Fibroblast of skin of left quadriceps (primary cell): Measurements from ENCODE around the gene ISCA2.

Experiments
- DNase-seq, 2 experiments: peaks; one replicate each; pipeline ENCODE4 v3.0.0-alpha.2; 2013; ENCODE audit warnings: low read depth in 2 of 2

Gene ISCA2

DNA sequence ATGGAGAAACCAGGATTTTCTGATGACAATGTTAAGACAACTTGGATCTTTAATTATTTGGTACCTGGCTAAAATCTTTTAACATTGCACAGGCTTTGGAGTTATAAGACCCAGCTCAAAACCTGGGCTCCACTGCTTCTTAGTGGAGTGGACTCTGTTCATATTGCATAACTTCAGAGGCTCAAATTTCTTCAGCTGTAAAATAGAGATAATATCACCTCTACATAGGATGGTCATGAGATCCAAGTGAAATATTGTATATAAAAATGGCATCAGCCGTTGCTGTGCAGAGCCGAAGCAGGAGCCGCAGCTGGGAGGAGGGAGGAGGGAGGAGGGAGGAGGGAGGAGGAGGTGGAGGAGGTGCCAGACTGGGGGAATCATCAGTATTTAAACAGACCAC lies 11.0 kb upstream of the ISCA2 start:
- no peak for DNase-seq

DNA sequence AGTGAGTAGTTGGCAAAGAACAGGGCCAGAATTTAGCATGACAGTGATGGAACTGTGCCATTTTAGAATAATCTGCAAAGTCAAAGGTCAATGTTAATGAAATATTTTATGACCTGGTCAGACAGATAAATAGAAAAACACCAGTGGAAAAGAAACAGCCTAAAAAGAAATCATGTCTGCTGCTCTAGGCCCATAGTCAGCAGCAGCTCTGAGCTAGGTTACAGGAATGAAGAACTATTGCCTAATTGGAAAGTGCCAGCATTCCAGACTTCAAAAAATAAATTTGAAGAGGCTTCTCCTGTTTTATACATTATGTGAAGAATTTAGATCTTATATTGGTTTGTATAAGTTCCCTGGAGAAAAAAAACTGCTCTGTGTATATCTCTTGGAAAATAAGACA lies 10.2 kb upstream of the ISCA2 start:
- no peak for DNase-seq

DNA sequence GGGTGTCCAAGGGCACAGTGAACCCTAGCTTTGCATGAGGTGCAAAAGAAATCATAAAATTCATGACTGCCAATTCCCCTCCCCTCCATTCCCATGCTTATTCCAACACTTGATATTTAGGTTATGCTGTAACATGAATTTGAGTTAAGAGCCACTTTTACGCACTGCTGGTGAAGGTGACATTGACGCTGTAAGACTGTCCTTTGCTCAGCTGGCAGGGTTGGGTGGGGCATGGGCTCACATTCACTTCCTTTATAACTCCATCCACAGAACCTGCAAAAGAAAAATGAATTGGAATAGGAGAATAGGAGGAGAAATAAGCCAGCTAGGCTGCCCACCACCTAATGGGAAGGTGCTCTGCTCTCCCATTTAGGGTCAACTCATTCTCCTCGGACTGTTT lies 7.4 kb upstream of the ISCA2 start:
- DNase-seq = no peak

DNA sequence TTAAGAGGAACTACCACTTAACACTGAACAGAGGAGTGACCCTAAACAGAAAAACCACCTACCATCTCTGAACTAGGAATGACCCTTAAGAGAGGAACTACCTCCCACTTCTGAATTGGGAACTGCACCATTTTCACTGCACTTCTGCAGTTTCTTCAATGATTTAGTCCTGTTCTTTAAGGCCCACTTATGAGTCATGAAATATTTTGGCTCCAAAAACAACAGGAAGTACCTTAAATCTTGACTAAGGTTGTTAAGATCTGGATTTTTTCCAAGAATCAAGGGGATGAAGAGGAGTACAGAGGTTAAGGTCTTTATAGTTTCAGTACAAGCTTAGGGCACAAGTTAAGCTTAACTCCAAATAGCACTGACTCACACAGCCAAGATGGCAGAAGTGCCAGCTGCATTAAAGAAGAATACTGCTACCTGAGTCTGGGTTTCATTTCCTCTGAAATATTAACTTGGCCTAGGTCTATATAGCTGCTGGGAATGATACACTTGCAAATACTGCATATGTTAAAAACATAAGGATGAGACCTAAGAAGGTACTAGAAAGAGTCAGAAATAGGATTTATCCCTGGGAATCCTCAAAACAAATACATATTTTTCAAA lies 4.7 kb upstream of the ISCA2 start:
- DNase-seq = peak in 1 of 2 experiments; percentile 36

DNA sequence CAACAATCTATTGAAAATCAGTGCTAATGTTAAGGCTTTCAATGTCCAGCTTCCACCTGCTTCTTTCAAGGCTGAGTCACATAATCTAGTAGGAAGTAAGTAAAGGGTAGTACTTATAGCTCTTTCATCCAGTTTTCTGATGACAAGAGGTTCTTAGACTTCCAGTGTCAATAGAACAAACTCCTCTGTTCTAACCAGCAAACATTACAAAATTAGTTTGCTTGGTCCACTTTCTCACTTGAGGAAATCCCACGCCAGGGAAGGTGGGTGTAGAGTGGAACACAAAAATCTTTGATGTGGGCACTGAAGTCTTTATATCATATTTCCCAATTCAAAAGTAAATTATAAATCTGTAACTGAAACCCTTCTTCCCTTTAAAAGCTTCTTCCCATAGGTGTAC lies 3.1 kb upstream of the ISCA2 start:
- DNase-seq = no peak

DNA sequence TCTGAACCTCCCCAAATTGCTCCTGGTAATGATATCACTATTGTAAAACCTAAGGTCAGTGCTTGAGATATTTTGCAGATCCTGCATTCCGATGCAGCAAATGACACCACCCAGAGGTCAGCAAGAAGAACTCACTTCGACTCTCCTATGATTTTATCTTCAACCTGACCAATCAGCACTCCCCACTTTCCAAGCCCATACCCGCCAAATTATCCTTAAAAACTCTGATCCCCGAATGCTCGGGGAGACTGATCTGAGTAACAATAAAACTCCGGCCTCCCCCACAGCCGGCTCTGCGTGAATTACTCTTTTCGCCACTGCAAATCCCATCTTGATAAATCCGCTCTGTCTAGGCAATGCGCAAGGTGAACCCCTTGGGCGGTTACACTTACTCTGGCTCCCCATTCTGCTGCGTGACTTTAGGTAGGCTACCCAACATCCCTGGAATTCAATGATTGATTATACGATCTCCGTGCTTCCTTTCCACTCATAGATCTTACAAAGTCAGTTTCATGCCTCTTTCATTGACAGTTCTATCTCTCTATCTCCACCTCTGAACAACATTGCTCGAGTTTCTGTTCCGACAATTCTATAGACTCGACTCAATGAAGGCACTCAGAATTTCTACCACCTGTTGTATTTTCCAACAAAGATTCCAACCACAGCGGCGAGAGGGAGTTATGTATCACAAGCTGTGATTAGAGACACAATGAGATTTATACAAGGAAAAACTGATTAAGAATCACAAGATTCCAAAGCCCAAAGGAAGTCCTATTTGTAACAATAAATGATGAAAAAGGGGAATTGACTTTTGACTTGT lies 1.4 kb upstream of the ISCA2 start:
- DNase-seq = no peak

DNA sequence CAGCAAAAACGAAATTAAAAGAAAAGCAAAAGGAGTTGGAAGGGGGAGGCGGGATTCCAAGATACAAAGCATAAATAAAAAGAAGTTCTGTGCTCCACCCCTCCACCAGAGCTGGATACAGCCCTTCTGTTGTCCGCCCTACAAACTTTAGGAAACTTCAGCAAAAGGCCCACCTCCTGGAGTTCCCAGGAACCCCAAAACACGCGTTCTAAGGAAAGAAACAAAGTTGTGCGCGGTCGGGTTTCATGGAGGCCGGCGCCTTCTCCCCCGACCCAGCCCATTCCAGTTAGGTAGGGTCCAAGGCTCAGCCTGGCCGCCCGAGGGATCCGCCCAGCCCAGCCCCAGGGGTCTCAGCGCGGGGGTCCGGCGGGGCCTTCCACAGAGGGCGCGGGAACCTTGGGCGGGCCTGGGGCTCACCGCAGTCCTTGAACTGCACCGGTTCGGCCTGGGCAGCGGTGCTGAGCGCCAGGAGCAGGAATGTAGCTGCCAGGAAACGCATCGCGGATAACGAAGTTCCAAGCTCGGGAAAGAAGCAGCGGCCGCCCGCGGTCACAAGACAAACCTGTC lies 706 bp upstream of the ISCA2 start, which contains the start of gene NPC2:
TSS of gene NPC2 (minus strand) at position 530 of the 567 bp plus-strand sequence. CDS start at position 499, 31 bp downstream.
- no peak for DNase-seq

DNA sequence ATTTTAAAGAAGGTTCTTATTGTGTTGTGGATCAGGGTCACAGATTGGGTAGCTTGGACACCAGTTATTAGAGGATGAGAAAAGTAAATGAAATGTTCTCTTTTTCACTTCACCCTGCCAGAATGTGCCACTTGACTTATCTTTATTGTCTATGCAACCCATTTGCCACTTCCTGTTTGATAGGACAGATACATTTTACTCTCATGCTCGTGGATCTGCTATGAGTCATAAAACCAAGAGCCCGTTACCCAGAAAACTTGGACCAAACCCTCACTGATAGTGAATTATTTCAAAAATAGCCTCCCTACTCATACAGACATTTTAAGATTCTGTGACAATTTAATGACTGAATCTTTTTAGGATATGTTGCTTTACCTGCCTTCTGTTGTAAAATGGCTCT lies 1.8 kb downstream of the ISCA2 start:
- DNase-seq = no peak

DNA sequence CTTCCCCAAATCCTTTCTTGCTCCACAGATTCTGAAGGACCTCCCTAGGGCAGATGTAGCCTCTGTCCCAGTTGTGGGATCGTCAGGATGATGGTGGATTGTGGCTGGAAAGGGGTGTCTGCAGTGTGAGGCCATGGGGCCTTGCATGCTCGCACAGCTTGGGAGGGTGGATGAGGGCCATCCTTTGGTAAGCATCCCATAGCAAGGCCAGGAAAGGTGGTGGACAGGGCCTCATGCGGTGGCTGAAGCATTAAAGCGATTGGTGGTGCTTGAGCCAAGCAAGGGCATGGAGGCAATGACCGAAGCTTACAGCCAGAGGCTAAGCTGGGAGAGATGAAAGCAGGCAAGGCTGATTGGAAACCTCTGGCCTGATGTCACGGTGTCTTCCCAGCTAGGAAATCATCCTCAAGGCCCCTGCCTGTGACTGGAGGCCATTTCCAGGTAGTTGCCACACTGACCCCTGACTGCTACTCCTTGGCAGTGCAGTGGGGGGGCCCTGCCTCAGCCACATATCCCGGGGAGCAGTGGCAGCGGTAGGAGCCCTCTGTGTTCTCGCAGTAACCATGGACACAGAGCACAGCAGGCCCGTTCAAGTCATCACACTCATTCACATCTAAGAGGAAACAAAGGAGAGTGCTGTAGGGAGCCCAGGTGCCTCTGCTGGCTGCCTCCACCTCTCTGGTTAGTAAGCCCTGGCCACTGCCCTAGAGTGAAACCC lies 7.0 kb downstream of the ISCA2 start:
- DNase-seq = no peak

DNA sequence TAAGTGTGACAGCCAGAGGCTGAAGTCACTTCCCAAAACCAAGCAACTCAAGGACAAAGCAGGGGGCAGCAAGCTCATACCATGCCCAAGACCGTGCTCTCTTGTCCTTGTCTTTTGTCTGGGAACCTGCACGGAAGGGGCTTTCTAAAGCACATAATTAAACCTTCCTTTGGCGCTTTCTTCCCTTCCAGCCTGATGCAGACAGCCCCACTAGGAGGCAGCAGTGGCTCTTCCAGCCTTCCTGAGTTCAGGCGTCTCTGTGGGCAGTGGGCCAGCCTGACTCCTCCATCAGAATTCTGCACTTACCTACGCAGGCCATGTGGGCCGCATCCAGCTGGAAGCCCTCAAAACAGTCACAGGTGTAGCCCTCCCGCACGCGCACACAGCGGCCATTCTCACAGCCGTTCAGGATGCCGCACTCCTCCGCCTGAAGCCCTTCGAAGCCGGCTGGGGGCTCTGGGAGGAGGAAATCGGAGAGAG lies 7.6 kb downstream of the ISCA2 start:
- DNase-seq = peak; percentile 67 to 71

DNA sequence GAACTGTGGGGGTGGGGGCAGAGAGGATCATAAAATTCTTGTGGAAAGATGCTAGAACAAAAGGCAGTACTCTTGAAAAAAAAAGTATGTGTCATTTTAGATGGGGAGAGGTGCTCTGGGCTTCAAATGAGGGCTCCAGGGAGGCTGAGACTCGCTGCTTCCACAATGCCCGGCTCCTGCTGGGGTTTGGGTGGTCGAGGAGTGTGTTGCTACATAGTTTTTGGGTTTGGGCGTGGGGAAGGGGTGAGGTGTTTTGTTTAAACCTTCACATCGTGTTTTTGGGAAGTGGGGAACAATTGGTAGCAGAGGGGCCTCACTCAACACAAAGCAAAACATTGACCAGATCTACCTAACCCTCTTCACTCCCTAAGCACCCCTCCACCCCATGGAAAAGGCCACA lies 8.1 kb downstream of the ISCA2 start:
- DNase-seq = no peak

DNA sequence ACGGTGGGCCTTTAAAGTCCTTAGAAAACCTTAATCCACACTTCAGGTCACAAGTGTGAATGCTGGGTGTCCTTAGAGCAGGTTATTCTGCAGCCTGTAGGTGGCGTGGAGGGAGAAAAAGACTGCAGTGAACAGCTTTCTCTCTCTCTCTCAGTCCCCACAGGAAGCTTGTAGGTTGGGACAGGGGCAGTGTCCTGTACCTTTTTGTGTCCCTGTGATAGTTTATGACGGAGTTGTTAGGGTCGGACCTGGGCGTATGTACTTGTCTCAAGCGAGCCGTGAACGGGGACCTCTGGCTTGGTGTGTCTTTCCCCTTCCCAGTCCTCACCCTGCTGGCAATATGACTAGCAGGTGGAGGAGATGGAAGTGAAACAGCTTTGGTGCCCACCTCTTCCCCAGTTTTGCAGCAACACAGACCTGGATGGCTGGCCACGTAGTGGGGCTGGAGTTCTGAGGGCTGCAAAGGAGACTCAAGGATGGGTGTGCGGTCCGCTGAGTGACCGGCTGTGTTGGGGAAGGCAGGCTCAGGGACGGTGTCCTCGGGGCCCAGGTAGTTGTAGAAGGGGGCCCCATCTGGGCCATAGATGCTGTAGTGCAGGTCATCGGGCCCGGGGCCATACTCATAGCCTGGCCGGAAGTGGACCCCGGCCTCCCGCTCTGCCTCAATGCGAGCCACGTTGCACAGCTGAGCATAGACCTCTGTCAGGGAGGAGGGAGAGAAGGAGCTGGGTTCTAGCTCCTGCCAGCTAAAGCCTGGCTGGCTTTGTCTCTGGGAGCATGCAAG lies 8.9 kb downstream of the ISCA2 start:
- no peak for DNase-seq

DNA sequence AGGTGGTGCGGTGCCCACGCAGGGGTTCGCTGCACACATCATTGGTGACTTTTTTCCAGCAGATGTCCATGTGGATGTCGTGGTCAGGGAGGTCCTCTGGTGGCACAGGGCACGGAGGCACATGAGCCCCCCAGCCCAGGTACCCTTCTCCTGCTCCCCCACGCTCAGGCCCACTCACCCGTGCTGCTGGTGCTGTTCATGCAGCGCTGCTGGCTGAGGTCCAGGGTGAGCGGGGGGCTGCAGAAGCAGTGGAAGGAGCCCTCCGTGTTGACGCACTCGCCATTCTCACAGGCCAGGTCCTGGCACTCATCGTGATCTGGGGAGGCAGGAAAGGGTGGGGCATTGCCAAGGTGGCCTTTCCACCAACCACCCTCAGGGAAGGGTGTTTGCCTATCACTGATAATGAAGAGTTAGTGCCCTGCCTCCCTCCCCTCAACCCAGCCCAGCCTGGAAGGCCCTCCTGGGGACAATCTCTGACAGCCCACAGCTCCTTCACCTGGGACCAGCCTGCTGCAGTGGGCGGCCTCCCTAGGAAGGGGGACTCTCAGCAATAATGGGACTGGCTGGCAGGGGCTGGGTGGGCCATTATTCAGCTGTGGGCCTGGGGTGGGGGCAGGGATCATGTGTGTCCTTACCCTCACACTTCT lies 9.8 kb downstream of the ISCA2 start:
- DNase-seq = no peak

DNA sequence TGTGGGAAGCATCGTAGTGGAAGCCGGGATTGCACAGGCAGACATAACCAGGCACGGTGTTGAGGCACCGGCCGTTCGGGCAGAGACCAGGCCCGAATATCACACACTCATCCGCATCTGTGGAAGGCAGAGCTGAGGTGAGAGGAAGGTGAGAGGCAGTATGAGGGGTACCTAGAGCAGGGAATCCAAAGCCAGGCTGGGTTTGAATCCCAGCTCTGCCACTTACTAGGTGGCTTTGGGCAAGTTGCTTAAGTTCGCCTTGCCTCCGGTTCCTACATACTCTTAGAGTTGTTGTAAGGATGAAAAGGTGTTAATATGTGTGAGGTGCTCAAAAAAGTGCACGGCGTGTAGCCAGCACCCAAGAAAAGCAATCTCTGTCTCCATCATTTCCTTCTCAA lies 10.4 kb downstream of the ISCA2 start:
- DNase-seq = no peak

DNA sequence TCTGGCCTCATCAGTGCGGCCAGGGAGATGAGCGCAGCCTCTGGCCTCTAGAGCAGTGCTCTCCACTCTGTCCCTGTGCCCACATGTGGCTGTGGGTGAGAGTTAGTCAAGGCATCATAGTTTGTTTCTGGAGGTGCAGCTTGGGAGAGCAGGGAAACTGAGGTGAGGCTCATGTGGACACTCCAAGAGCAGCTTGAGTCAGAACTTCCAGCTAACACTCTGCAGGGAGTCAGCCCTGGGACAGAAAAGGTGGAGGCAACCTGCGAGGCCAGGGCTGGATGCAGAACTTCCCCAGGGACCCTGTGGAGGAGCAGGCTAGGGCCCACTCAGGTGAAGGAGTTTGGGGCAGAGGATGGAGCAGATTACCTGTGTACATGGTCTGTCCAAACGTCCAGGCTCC lies 10.8 kb downstream of the ISCA2 start:
- DNase-seq = no peak

DNA sequence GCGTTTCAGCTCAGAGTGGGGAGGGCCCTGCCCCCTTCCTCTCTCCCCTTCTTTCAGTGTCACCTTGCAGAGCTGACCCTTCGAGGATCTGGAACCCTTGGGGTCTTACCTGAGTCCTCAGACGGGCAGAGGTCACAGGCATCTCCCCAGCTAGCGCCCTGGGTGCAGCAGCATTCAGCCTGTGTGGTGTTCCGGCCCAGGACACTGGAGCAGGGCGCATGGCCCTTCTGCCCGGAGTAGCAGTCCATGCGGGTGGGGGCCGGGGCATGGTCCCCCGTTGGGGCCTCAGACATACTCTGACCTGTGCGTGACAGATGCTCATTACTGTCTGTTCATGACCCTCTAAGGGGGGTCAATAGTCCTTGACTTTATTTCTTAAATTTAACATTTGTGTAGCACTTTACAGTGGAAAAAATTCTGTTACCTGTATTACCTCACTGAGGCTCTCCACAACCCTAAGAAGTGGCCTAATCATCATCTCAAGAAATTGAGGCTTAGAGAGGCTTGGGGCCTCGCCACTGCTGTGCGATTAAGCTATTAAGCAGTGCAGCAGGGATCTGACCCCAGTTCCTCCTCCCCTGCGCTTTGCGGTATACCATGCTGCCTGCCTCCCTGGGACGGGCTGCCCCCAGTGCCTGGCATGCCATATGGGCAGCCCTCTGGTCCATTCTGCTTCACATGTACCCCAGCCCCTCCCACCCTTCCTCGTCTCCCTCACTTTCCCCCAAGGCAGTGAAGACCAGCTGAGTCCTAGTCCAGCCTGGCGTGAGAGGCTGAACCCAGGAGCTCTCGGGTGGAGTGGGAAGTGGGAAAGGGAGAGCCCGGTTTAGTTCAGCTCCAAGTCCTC lies 11.5 kb downstream of the ISCA2 start:
- no peak for DNase-seq

DNA sequence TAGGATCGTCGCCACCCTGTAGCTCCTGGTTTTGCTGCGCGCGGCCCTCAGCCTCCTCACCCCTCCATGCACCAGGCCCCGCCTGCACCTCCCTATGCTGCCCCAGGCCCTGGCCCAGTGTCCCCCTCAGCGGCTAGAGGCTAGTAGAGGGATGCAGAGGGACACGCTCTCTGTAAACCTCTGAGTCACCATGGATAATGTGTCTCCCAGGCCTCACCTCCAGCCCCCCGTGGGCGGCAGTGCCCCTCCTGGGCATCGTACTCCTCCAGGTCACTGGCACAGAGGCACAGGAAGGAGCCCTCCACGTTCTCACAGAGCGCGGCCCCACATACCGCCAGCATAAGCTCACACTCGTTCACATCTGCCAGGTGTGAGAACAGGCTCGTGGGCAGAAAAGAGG lies 12.3 kb downstream of the ISCA2 start:
- DNase-seq = no peak

DNA sequence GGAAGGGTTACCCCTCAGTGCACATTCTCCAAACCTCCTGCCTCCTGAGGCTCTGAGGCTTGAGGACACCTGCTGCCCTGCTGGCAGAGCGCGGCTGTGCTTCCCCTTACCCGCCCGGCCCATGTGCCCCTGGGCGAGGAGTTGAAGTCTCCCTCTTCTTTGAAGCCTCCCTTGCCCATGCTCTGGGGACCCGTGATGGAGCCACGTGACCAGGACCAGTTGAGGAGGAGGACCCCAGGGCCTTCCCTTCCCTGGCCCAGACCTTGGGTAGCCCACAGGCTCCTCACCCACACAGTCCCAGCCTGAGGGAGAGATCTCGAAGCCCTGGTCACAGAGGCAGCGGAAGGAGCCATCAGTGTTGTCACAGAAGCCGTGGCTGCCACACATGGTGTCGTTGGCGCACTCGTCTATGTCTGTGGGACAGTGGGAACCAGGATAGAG lies 12.9 kb downstream of the ISCA2 start:
- DNase-seq = no peak

DNA sequence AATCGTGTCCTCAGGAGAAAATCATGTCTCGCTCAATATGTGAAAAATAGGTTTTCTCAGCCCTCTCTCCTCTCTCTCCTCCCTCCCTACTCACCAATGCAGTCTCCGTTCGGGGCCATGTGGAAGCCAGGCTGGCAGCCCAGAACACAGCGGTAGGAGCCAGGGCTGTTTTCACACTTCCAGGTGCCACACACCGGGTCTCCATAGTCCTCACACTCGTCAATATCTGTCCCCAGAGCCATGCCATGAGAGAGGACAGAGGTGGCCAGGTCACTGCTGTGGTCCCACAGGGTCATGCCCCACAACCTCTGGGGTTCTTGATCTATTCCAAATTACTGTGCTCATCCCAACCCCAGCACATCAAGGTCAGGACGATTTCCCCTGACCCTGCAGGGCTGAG lies 13.5 kb downstream of the ISCA2 start:
- no peak for DNase-seq

DNA sequence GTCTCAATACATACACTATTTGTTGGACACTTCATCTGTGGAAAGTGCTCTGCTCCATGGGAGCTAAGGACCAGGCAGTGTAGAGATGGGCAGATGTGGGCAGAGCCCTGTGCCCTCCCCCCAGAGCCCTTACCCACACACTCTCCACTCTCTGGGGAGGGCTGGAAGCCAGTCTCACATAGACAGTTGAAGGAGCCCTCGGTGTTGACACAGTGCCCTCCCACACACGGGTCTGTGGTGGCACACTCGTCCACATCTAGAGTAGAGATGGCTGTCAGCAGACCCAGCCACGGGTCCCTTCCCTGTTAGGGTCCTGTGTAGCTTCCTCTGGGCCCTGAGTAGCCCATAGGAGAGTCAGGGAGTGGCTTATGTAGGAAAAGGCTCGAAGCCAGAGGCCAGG lies 14.3 kb downstream of the ISCA2 start:
- no peak for DNase-seq
